Measurements from ENCODE around the gene ECHS1. TPM values are rescaled to one million over a fixed set of nuclear protein-coding genes. Genes with fewer than 3 reads are reported as not detected.

The ECHS1 gene
- total and polyA plus RNA-seq, 2 experiments from 2014 or later: 92.1 to 127 TPM

DNA sequence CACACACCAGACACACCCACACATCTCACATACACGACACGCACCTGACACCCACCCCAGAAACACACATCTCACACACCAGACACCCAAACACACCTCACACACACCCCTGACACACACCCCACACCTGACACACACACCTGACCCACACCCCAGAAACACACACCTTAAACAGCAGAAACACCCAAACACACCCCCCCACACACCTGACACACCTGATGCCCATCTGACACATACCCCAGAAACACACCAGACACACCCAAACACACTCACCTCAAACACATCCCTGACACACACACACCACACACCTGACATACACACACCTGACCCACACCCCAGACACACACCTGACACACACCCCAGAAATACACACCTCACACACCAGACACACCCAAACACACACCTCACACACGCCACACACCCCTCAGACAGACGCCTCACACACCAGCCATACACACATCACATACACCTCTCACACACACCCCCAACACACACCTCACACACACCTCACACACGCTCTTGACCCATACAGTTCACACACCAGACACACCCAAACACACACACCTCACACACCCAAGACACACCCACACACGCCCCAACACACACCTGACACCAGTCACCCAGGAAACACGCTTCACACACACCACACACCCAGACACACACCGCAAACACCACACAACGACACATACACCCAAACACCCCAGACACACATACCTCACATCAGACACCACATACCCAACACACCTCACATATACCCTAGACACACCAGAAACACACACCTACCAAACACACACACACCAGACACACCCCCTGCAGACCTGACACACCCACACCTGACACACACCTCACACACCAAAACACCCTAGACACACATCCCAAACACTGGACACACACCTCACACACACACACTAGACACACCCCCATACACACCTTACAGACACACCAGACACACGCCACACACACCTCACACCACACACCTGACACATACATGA, 34.8 kb downstream of the ECHS1 start (continued):
- TF ChIP-seq ZNF331 (CRISPR knock-in tag; IDR thresholded peaks at IDR 0.05; ENCODE audit: low read depth) (no peak), CTCF (conservative IDR thresholded peaks at IDR 0.05; ENCODE audit: low read depth in 2 of 2) (no peak), JUNB (IDR thresholded peaks at IDR 0.05; ENCODE audit: unreplicated experiment) (no peak)

GRCh38 chr10:133337370-133337725, 35.8 kb downstream of the ECHS1 start:
- Mint-ChIP-seq H3K4me1 (no peaks in the 10 kb centered on the region; the same call in 2 of the 3 replicates), H3K27me3 (ENCODE audit: insufficient read depth, low read depth, poor library complexity) (peaks cover 34% of the 10 kb centered on the region), H3K4me3 (no peak overlapping the region), H3K36me3 (ENCODE audit: low read depth) (no peaks in the 10 kb centered on the region; the same call in 1 of the 3 replicates), H3K9me3 (peaks cover 19% of the 10 kb centered on the region), H3K27ac (no peak overlapping the region)
- no peaks in the 10 kb centered on the region for H3K4me1 ChIP-seq (ENCODE audit: insufficient read depth)
- H3K9me2 ChIP-seq (ENCODE audit: insufficient read depth): no peaks in the 10 kb centered on the region
- H3K36me3 ChIP-seq (ENCODE audit: insufficient read depth): no peaks in the 10 kb centered on the region
- no peak overlapping the region for H3K4me2 ChIP-seq
- no peak overlapping the region for H2AFZ ChIP-seq
- ATAC-seq (no peak), DNase-seq (ENCODE audit: low spot score) (no peak)
- H3F3A ChIP-seq (replicated peaks; ENCODE audit: low read depth): 0 out of 2 replicates have a peak, but pooled peaks cover 3% of the 10 kb centered on the region
- H3K4me3 ChIP-seq: no peak overlapping the region
- no peaks in the 10 kb centered on the region for H3K79me2 ChIP-seq (replicated peaks; ENCODE audit: insufficient read depth)
- H3K27me3 ChIP-seq (ENCODE audit: insufficient read depth): peaks cover 47% of the 10 kb centered on the region
- H3K27ac ChIP-seq (ENCODE audit: low read depth): no peak overlapping the region
- no peaks in the 10 kb centered on the region for H4K20me1 ChIP-seq (replicated peaks; ENCODE audit: insufficient read depth)
- TF ChIP-seq POLR2AphosphoS5 (IDR thresholded peaks at IDR 0.05; ENCODE audit: low read depth): no peak
- TF ChIP-seq, protein P1, sequence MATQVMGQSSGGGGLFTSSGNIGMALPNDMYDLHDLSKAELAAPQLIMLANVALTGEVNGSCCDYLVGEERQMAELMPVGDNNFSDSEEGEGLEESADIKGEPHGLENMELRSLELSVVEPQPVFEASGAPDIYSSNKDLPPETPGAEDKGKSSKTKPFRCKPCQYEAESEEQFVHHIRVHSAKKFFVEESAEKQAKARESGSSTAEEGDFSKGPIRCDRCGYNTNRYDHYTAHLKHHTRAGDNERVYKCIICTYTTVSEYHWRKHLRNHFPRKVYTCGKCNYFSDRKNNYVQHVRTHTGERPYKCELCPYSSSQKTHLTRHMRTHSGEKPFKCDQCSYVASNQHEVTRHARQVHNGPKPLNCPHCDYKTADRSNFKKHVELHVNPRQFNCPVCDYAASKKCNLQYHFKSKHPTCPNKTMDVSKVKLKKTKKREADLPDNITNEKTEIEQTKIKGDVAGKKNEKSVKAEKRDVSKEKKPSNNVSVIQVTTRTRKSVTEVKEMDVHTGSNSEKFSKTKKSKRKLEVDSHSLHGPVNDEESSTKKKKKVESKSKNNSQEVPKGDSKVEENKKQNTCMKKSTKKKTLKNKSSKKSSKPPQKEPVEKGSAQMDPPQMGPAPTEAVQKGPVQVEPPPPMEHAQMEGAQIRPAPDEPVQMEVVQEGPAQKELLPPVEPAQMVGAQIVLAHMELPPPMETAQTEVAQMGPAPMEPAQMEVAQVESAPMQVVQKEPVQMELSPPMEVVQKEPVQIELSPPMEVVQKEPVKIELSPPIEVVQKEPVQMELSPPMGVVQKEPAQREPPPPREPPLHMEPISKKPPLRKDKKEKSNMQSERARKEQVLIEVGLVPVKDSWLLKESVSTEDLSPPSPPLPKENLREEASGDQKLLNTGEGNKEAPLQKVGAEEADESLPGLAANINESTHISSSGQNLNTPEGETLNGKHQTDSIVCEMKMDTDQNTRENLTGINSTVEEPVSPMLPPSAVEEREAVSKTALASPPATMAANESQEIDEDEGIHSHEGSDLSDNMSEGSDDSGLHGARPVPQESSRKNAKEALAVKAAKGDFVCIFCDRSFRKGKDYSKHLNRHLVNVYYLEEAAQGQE (IDR thresholded peaks at IDR 0.05; ENCODE audit: unreplicated experiment): no peak
- no peak for TF ChIP-seq CREB1 (CRISPR knock-in tag; IDR thresholded peaks at IDR 0.05; ENCODE audit: low read depth)
- TF ChIP-seq STAT1 (IDR thresholded peaks at IDR 0.05; ENCODE audit: unreplicated experiment): no peak
- no peak for TF ChIP-seq NANOG (IDR thresholded peaks at IDR 0.05; ENCODE audit: borderline replicate concordance)
- TF ChIP-seq JUNB (IDR thresholded peaks at IDR 0.05; ENCODE audit: unreplicated experiment): no peak
- TF ChIP-seq EZH2 (IDR thresholded peaks at IDR 0.05; ENCODE audit: low read depth, unreplicated experiment): no peak
- no peak for TF ChIP-seq ZNF331 (CRISPR knock-in tag; IDR thresholded peaks at IDR 0.05; ENCODE audit: low read depth)
- no peak for TF ChIP-seq ZNF114 (CRISPR knock-in tag; IDR thresholded peaks at IDR 0.05)
- no peak for TF ChIP-seq ZNF462 (CRISPR knock-in tag; IDR thresholded peaks at IDR 0.05)
- no peak for TF ChIP-seq EZH2phosphoT487 (IDR thresholded peaks at IDR 0.05; ENCODE audit: unreplicated experiment)

All from GM23338 (cell line).